ENCODE data around the gene UVRAG. TPM values are rescaled to one million over a fixed set of nuclear protein-coding genes. Genes with fewer than 3 reads are reported as not detected.

Gene UVRAG
- polyA plus RNA-seq, 1 donor: 13.8 TPM

DNA sequence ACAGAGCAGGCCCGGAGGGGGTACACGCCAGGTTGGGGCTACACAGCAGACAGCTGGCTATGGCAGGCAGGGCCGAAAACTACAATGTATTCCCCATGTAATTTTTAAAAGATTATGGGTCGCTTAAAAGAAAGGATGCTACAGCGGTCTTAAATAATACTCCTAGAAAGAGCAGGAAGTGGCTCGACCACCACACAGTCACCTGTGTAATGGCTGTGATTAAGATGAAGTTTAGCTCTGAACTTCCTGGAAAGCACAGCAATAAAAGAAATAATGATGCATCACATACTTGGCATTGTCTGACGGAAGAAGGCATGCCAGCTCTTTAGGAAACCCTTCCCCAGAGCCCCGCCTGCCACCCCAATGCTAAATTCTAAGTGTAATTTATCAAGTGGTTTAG, 358.7 kb downstream of the UVRAG start:
- H3K27me3 ChIP-seq (ENCODE audit: control insufficient read depth, insufficient read depth, low read length): no peaks in the 10 kb centered on the region
- H3K4me1 ChIP-seq (ENCODE audit: control insufficient read depth, insufficient read depth, low read length): no peaks in the 10 kb centered on the region
- no peak overlapping the region for H3K27ac ChIP-seq (ENCODE audit: low read length)
- H3K36me3 ChIP-seq (ENCODE audit: control insufficient read depth, insufficient read depth, low read length): no peaks in the 10 kb centered on the region
- H3K4me3 ChIP-seq (ENCODE audit: low read length): no peak overlapping the region
- no peaks in the 10 kb centered on the region for H3K9me3 ChIP-seq (ENCODE audit: control insufficient read depth, low read depth, low read length)
- no peak for DNase-seq
- WGBS (ENCODE audit: insufficient coverage, low lambda C conversion rate): 92% methylated on average over 2 of the region's 8 CpGs

- H3K9me3 ChIP-seq (ENCODE audit: control insufficient read depth, low read depth, low read length): no peaks in the 10 kb centered on the region
- DNase-seq: no peak
- no peaks in the 10 kb centered on the region for H3K4me1 ChIP-seq (ENCODE audit: control insufficient read depth, insufficient read depth, low read length)
- no peak overlapping the region for H3K4me3 ChIP-seq (ENCODE audit: low read length)
- WGBS (ENCODE audit: insufficient coverage, low lambda C conversion rate): 100% methylated on average over 2 of the region's 5 CpGs
- H3K27ac ChIP-seq (ENCODE audit: low read length): no peak overlapping the region
- H3K27me3 ChIP-seq (ENCODE audit: control insufficient read depth, insufficient read depth, low read length): no peaks in the 10 kb centered on the region
- H3K36me3 ChIP-seq (ENCODE audit: control insufficient read depth, insufficient read depth, low read length): no peaks in the 10 kb centered on the region
Measured at GRCh38 chr11:76174330-76174729, 359.3 kb downstream of the UVRAG start.

DNA sequence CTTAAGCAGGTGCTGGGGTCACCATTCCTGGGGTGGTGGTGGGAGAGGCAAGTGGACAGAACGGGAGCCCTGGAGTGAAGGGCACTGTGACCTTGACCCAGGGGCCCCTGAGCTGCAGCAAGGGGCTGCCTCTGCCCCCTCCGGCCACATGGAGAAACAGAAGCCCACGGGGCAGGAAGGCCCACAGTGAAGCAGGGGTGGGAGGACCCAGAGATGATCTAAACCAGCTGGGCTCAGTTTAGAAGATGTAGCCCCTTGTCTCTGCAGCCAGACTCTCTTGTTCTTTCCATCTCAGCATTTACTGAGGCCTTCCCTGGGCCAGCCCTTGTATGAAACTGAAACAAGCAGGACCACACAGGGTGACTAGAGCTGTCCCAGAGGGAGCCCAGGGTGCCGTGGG, 360.8 kb downstream of the UVRAG start:
- DNase-seq: no peak
- H3K27me3 ChIP-seq (ENCODE audit: control insufficient read depth, insufficient read depth, low read length): no peaks in the 10 kb centered on the region
- no CpG with 5 or more reads among the region's 4 CpGs for WGBS (ENCODE audit: insufficient coverage, low lambda C conversion rate)
- H3K36me3 ChIP-seq (ENCODE audit: control insufficient read depth, insufficient read depth, low read length): no peaks in the 10 kb centered on the region
- no peaks in the 10 kb centered on the region for H3K9me3 ChIP-seq (ENCODE audit: control insufficient read depth, low read depth, low read length)
- no peaks in the 10 kb centered on the region for H3K4me1 ChIP-seq (ENCODE audit: control insufficient read depth, insufficient read depth, low read length)
- H3K4me3 ChIP-seq (ENCODE audit: low read length): no peak overlapping the region
- H3K27ac ChIP-seq (ENCODE audit: low read length): no peak overlapping the region

DNA sequence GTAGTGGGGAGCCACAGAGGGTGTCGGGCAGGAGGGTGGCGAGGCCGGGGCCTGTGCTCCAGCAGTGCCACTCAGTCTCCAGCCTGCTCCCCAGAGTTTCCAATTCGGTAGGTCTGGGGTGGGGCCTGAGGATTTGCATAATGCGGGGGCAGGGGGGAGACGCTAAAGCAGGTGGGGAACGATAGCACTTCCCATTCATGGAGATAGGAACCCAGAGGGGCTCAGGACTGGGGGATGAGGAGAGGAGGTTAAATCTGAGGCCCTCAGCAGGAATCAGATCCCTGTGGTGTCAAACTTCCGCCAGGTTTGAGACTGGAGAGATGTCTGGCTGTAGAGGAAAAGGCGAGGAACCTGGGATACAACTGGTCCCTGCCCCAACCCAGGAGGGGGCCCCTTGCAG, 361.5 kb downstream of the UVRAG start:
- H3K4me1 ChIP-seq (ENCODE audit: control insufficient read depth, insufficient read depth, low read length): no peaks in the 10 kb centered on the region
- no peaks in the 10 kb centered on the region for H3K36me3 ChIP-seq (ENCODE audit: control insufficient read depth, insufficient read depth, low read length)
- no peak for DNase-seq
- no peaks in the 10 kb centered on the region for H3K9me3 ChIP-seq (ENCODE audit: control insufficient read depth, low read depth, low read length)
- H3K27ac ChIP-seq (ENCODE audit: low read length): no peak overlapping the region
- H3K4me3 ChIP-seq (ENCODE audit: low read length): no peak overlapping the region
- WGBS (ENCODE audit: insufficient coverage, low lambda C conversion rate): no CpG with 5 or more reads among the region's 9 CpGs
- H3K27me3 ChIP-seq (ENCODE audit: control insufficient read depth, insufficient read depth, low read length): no peaks in the 10 kb centered on the region

GRCh38 chr11:76177250-76177686, 362.3 kb downstream of the UVRAG start:
- Histone ChIP-seq H3K27ac (ENCODE audit: low read length) (no peak overlapping the region), H3K36me3 (ENCODE audit: control insufficient read depth, insufficient read depth, low read length) (no peaks in the 10 kb centered on the region), H3K27me3 (ENCODE audit: control insufficient read depth, insufficient read depth, low read length) (no peaks in the 10 kb centered on the region), H3K9me3 (ENCODE audit: control insufficient read depth, low read depth, low read length) (no peaks in the 10 kb centered on the region), H3K4me3 (ENCODE audit: low read length) (no peak overlapping the region), H3K4me1 (ENCODE audit: control insufficient read depth, insufficient read depth, low read length) (no peaks in the 10 kb centered on the region)
- no peak for DNase-seq
- WGBS (ENCODE audit: insufficient coverage, low lambda C conversion rate): no CpG with 5 or more reads among the region's 6 CpGs

- no peak for DNase-seq
- no peaks in the 10 kb centered on the region for H3K36me3 ChIP-seq (ENCODE audit: control insufficient read depth, insufficient read depth, low read length)
Measured at GRCh38 chr11:76179147-76179546, 364.1 kb downstream of the UVRAG start.

GRCh38 chr11:76181371-76181770, 366.4 kb downstream of the UVRAG start:
- Histone ChIP-seq H3K27ac (ENCODE audit: low read length) (no peak overlapping the region), H3K4me1 (ENCODE audit: control insufficient read depth, insufficient read depth, low read length) (peaks cover 2% of the 10 kb centered on the region), H3K9me3 (ENCODE audit: control insufficient read depth, low read depth, low read length) (no peaks in the 10 kb centered on the region), H3K27me3 (ENCODE audit: control insufficient read depth, insufficient read depth, low read length) (no peaks in the 10 kb centered on the region), H3K36me3 (ENCODE audit: control insufficient read depth, insufficient read depth, low read length) (no peaks in the 10 kb centered on the region), H3K4me3 (ENCODE audit: low read length) (no peak overlapping the region)
- no peak for DNase-seq
- WGBS (ENCODE audit: insufficient coverage, low lambda C conversion rate): no CpG with 5 or more reads among the region's 15 CpGs

More at GRCh38 chr11:76179147-76179546, 364.1 kb downstream of the UVRAG start:
- Histone ChIP-seq H3K4me1 (ENCODE audit: control insufficient read depth, insufficient read depth, low read length) (no peaks in the 10 kb centered on the region), H3K27me3 (ENCODE audit: control insufficient read depth, insufficient read depth, low read length) (no peaks in the 10 kb centered on the region), H3K9me3 (ENCODE audit: control insufficient read depth, low read depth, low read length) (no peaks in the 10 kb centered on the region), H3K27ac (ENCODE audit: low read length) (no peak overlapping the region), H3K4me3 (ENCODE audit: low read length) (no peak overlapping the region)
- WGBS (ENCODE audit: insufficient coverage, low lambda C conversion rate): no CpG with 5 or more reads among the region's 13 CpGs

DNA sequence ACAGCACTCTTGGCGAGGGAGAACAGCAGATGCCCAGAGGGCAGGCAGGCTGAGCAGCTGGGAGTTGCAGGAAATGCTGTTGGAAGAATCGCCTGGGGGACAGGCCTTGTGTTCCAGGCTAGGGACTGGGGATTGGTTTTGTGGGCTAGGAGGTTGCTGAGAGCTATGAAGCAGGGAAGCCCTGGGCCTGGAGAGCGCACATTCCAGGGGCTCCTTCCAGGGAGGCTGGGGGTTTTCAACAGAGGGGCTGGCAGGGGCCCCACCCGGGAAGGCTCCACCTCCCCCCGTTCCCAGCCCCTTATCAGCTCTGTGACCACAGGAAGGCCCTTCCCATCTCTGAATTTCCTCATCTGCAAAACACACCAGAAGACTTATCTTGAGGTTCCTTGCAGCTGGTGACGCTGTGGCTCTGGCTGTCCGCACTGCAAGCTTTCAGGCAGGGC, 369.6 kb downstream of the UVRAG start:
- Histone ChIP-seq H3K27ac (ENCODE audit: low read length) (no peak overlapping the region), H3K9me3 (ENCODE audit: control insufficient read depth, low read depth, low read length) (no peaks in the 10 kb centered on the region), H3K27me3 (ENCODE audit: control insufficient read depth, insufficient read depth, low read length) (no peaks in the 10 kb centered on the region), H3K36me3 (ENCODE audit: control insufficient read depth, insufficient read depth, low read length) (no peaks in the 10 kb centered on the region), H3K4me3 (ENCODE audit: low read length) (no peak overlapping the region), H3K4me1 (ENCODE audit: control insufficient read depth, insufficient read depth, low read length) (peaks cover 2% of the 10 kb centered on the region)
- no CpG with 5 or more reads among the region's 7 CpGs for WGBS (ENCODE audit: insufficient coverage, low lambda C conversion rate)
- no peak for DNase-seq

DNA sequence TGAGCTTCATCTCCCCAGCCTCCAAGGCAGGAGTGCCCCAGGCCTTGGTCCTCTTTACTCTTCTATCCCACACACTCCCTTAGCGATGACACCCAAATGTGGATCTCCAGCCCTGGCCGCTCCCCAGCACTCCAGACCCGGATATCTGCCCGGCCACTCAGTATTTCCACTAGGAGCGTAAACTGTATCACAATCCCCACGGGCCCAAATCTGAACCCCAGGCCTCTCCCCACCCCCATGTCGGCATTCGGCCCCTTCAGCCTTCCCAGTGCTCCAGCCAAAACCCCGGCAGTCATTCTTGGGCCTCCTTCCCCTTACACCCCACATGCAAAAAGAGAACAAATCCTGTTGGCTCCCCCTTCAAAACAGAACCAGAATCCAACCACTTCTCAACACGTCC, 370.5 kb downstream of the UVRAG start:
- no peak for DNase-seq
- no peak overlapping the region for H3K4me3 ChIP-seq (ENCODE audit: low read length)
- no peaks in the 10 kb centered on the region for H3K9me3 ChIP-seq (ENCODE audit: control insufficient read depth, low read depth, low read length)
- no CpG with 5 or more reads among the region's 10 CpGs for WGBS (ENCODE audit: insufficient coverage, low lambda C conversion rate)
- H3K27me3 ChIP-seq (ENCODE audit: control insufficient read depth, insufficient read depth, low read length): no peaks in the 10 kb centered on the region
- H3K27ac ChIP-seq (ENCODE audit: low read length): no peak overlapping the region
- H3K36me3 ChIP-seq (ENCODE audit: control insufficient read depth, insufficient read depth, low read length): no peaks in the 10 kb centered on the region
- peaks cover 2% of the 10 kb centered on the region for H3K4me1 ChIP-seq (ENCODE audit: control insufficient read depth, insufficient read depth, low read length)

DNA sequence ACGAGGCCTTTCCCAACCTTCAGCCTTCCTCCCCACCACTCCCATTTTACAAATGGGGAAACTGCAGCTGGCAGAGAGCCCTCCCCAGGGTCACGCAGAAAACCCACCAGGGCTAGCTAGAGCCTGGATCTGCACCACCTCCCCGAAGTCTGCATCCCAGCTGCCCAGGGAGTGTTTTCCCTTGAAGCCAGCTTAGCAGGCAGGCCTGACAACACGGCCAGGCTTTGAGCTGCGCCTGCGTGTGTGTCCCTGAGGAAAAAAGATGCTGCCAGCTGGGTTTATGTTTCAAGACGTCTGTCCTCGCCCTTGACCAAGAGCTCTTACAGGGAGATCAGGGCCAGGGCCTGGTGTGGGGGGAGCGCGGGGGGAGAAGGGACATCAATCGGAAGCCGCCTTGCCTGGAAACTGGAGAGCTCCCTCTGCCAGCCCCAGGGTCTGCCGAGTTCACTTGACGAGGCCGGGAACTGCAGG, 371.0 kb downstream of the UVRAG start:
- H3K4me3 ChIP-seq (ENCODE audit: low read length): no peak overlapping the region
- WGBS (ENCODE audit: insufficient coverage, low lambda C conversion rate): no CpG with 5 or more reads among the region's 15 CpGs
- no peaks in the 10 kb centered on the region for H3K36me3 ChIP-seq (ENCODE audit: control insufficient read depth, insufficient read depth, low read length)
- H3K27ac ChIP-seq (ENCODE audit: low read length): no peak overlapping the region
- DNase-seq: peak in 1 of 2 donors; percentile 27
- H3K27me3 ChIP-seq (ENCODE audit: control insufficient read depth, insufficient read depth, low read length): no peaks in the 10 kb centered on the region
- no peaks in the 10 kb centered on the region for H3K9me3 ChIP-seq (ENCODE audit: control insufficient read depth, low read depth, low read length)
- H3K4me1 ChIP-seq (ENCODE audit: control insufficient read depth, insufficient read depth, low read length): peaks cover 2% of the 10 kb centered on the region

- Histone ChIP-seq H3K4me3 (ENCODE audit: low read length) (no peak overlapping the region), H3K36me3 (ENCODE audit: control insufficient read depth, insufficient read depth, low read length) (no peaks in the 10 kb centered on the region), H3K27me3 (ENCODE audit: control insufficient read depth, insufficient read depth, low read length) (no peaks in the 10 kb centered on the region), H3K4me1 (ENCODE audit: control insufficient read depth, insufficient read depth, low read length) (peaks cover 2% of the 10 kb centered on the region), H3K9me3 (ENCODE audit: control insufficient read depth, low read depth, low read length) (no peaks in the 10 kb centered on the region), H3K27ac (ENCODE audit: low read length) (no peak overlapping the region)
- WGBS (ENCODE audit: insufficient coverage, low lambda C conversion rate): no CpG with 5 or more reads among the region's 21 CpGs
- DNase-seq: no peak
Measured at GRCh38 chr11:76186776-76187279, 371.8 kb downstream of the UVRAG start.
